ENCODE results near the gene POLR3A.
A peak's percentile ranks its signal among the peaks of the same experiment; 100 is the strongest.
"Not testable (repeated sequence)": the region's sequence is repeated elsewhere in the genome, so short reads cannot be mapped to it uniquely, and the experiment has no call there.

Gene POLR3A

GRCh38 chr10:78029269-78030226 is at the start of gene POLR3A:
TSS of gene POLR3A (minus strand) at chr10:78029515. CDS start at chr10:78029407, 108 bp downstream.
- DNase-seq (ENCODE audit: low read depth, low spot score): peak; percentile 92

GRCh38 chr10:78078539-78079330 is 49.4 kb upstream of the POLR3A start:
- no peak for DNase-seq (ENCODE audit: low read depth, low spot score)

- not testable (repeated sequence) for DNase-seq (ENCODE audit: low read depth, low spot score)
These were observed 46.5 kb upstream of the POLR3A start for GRCh38 chr10:78075806-78076205.

GRCh38 chr10:78072504-78072903 is 43.2 kb upstream of the POLR3A start:
- no peak for DNase-seq (ENCODE audit: low read depth, low spot score)

GRCh38 chr10:78071857-78072179 is 42.5 kb upstream of the POLR3A start:
- DNase-seq (ENCODE audit: low read depth, low spot score): no peak

GRCh38 chr10:78071140-78071856 is 42.0 kb upstream of the POLR3A start:
- no peak for DNase-seq (ENCODE audit: low read depth, low spot score)

GRCh38 chr10:78070726-78071125 is 41.4 kb upstream of the POLR3A start:
- no peak for DNase-seq (ENCODE audit: low read depth, low spot score)

GRCh38 chr10:78070064-78070463 is 40.7 kb upstream of the POLR3A start:
- not testable (repeated sequence) for DNase-seq (ENCODE audit: low read depth, low spot score)

GRCh38 chr10:78069151-78069550 is 39.8 kb upstream of the POLR3A start:
- DNase-seq (ENCODE audit: low read depth, low spot score): no peak

- no peak for DNase-seq (ENCODE audit: low read depth, low spot score)
These were observed 37.6 kb upstream of the POLR3A start for GRCh38 chr10:78066728-78067430.

GRCh38 chr10:78066012-78066411 is 36.7 kb upstream of the POLR3A start:
- no peak for DNase-seq (ENCODE audit: low read depth, low spot score)

- DNase-seq (ENCODE audit: low read depth, low spot score): no peak
These were observed 36.3 kb upstream of the POLR3A start for GRCh38 chr10:78065611-78066010.

- not testable (repeated sequence) for DNase-seq (ENCODE audit: low read depth, low spot score)
These were observed 35.6 kb upstream of the POLR3A start for GRCh38 chr10:78064919-78065318.

- DNase-seq (ENCODE audit: low read depth, low spot score): no peak
These were observed 33.9 kb upstream of the POLR3A start for GRCh38 chr10:78063236-78063635.

- no peak for DNase-seq (ENCODE audit: low read depth, low spot score)
These were observed 33.0 kb upstream of the POLR3A start for GRCh38 chr10:78062296-78062695.

GRCh38 chr10:78059906-78060702 is 30.8 kb upstream of the POLR3A start:
- no peak for DNase-seq (ENCODE audit: low read depth, low spot score)

- DNase-seq (ENCODE audit: low read depth, low spot score): no peak
These were observed 29.2 kb upstream of the POLR3A start for GRCh38 chr10:78058562-78058961.

GRCh38 chr10:78053211-78053868 is 24.0 kb upstream of the POLR3A start:
- no peak for DNase-seq (ENCODE audit: low read depth, low spot score)

- DNase-seq (ENCODE audit: low read depth, low spot score): no peak
These were observed 20.5 kb upstream of the POLR3A start for GRCh38 chr10:78049851-78050250.

GRCh38 chr10:78047314-78047891 is 18.1 kb upstream of the POLR3A start:
- DNase-seq (ENCODE audit: low read depth, low spot score): peak; percentile 65
